ENCODE data around the gene HECW1. TPM values are rescaled to one million over a fixed set of nuclear protein-coding genes. Genes with fewer than 3 reads are reported as not detected.

Gene HECW1
- total and polyA plus RNA-seq, 2 of the 8 experiments (the other 6 are each of a cell fraction or from before 2014, with no cell fraction given) = 2.9 to 12.7 TPM

GRCh38 chr7:43475983-43476382, 363.5 kb downstream of the HECW1 start (continued):
- TF ChIP-seq, protein P1, sequence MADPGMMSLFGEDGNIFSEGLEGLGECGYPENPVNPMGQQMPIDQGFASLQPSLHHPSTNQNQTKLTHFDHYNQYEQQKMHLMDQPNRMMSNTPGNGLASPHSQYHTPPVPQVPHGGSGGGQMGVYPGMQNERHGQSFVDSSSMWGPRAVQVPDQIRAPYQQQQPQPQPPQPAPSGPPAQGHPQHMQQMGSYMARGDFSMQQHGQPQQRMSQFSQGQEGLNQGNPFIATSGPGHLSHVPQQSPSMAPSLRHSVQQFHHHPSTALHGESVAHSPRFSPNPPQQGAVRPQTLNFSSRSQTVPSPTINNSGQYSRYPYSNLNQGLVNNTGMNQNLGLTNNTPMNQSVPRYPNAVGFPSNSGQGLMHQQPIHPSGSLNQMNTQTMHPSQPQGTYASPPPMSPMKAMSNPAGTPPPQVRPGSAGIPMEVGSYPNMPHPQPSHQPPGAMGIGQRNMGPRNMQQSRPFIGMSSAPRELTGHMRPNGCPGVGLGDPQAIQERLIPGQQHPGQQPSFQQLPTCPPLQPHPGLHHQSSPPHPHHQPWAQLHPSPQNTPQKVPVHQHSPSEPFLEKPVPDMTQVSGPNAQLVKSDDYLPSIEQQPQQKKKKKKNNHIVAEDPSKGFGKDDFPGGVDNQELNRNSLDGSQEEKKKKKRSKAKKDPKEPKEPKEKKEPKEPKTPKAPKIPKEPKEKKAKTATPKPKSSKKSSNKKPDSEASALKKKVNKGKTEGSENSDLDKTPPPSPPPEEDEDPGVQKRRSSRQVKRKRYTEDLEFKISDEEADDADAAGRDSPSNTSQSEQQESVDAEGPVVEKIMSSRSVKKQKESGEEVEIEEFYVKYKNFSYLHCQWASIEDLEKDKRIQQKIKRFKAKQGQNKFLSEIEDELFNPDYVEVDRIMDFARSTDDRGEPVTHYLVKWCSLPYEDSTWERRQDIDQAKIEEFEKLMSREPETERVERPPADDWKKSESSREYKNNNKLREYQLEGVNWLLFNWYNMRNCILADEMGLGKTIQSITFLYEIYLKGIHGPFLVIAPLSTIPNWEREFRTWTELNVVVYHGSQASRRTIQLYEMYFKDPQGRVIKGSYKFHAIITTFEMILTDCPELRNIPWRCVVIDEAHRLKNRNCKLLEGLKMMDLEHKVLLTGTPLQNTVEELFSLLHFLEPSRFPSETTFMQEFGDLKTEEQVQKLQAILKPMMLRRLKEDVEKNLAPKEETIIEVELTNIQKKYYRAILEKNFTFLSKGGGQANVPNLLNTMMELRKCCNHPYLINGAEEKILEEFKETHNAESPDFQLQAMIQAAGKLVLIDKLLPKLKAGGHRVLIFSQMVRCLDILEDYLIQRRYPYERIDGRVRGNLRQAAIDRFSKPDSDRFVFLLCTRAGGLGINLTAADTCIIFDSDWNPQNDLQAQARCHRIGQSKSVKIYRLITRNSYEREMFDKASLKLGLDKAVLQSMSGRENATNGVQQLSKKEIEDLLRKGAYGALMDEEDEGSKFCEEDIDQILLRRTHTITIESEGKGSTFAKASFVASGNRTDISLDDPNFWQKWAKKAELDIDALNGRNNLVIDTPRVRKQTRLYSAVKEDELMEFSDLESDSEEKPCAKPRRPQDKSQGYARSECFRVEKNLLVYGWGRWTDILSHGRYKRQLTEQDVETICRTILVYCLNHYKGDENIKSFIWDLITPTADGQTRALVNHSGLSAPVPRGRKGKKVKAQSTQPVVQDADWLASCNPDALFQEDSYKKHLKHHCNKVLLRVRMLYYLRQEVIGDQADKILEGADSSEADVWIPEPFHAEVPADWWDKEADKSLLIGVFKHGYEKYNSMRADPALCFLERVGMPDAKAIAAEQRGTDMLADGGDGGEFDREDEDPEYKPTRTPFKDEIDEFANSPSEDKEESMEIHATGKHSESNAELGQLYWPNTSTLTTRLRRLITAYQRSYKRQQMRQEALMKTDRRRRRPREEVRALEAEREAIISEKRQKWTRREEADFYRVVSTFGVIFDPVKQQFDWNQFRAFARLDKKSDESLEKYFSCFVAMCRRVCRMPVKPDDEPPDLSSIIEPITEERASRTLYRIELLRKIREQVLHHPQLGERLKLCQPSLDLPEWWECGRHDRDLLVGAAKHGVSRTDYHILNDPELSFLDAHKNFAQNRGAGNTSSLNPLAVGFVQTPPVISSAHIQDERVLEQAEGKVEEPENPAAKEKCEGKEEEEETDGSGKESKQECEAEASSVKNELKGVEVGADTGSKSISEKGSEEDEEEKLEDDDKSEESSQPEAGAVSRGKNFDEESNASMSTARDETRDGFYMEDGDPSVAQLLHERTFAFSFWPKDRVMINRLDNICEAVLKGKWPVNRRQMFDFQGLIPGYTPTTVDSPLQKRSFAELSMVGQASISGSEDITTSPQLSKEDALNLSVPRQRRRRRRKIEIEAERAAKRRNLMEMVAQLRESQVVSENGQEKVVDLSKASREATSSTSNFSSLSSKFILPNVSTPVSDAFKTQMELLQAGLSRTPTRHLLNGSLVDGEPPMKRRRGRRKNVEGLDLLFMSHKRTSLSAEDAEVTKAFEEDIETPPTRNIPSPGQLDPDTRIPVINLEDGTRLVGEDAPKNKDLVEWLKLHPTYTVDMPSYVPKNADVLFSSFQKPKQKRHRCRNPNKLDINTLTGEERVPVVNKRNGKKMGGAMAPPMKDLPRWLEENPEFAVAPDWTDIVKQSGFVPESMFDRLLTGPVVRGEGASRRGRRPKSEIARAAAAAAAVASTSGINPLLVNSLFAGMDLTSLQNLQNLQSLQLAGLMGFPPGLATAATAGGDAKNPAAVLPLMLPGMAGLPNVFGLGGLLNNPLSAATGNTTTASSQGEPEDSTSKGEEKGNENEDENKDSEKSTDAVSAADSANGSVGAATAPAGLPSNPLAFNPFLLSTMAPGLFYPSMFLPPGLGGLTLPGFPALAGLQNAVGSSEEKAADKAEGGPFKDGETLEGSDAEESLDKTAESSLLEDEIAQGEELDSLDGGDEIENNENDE (IDR thresholded peaks at IDR 0.05; ENCODE audit: insufficient replicate concordance, low read length) = no peak
- TF ChIP-seq MAFK (IDR thresholded peaks at IDR 0.05; ENCODE audit: low read depth, low read length) (no peak), CBX5 (IDR thresholded peaks at IDR 0.05; ENCODE audit: low read depth, low read length) (no peak), TBP (IDR thresholded peaks at IDR 0.05; ENCODE audit: low read depth, low read length) (no peak), KDM1A (IDR thresholded peaks at IDR 0.05; ENCODE audit: borderline replicate concordance, low read length) (no peak), CEBPB (IDR thresholded peaks at IDR 0.05; ENCODE audit: low read depth, low read length) (no peak), BCL11A (IDR thresholded peaks at IDR 0.05; ENCODE audit: low read depth in 2 of 2, low read length in 2 of 2) (no peak), CREB1 (IDR thresholded peaks at IDR 0.05) (no peak), JUND (IDR thresholded peaks at IDR 0.05; ENCODE audit: low read length) (no peak)
- TF ChIP-seq, protein P2, sequence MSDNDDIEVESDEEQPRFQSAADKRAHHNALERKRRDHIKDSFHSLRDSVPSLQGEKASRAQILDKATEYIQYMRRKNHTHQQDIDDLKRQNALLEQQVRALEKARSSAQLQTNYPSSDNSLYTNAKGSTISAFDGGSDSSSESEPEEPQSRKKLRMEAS (IDR thresholded peaks at IDR 0.05) = no peak

All from H1 (cell line).